HCT116 (cell line): ENCODE measurements around the gene SH2B3. TPM values are rescaled to one million over a fixed set of nuclear protein-coding genes. Genes with fewer than 3 reads are reported as not detected.

Experiments used
- ATAC-seq: fragments of 200-7000 bp; cut with Tn5 transposase; 2 replicates; pipeline ENCODE4 v1.9.1; 2020; ENCODE audit warnings: mild to moderate bottlenecking, moderate library complexity
- BruUV-seq: library from RNA; stranded (reverse); fragments of 400-500 nt; replicated peaks from 2 replicates; lab custom pipeline; 2021; lab: Mats Ljungman, UMichigan
- CTCF ChIA-PET: fragments of 300-600 bp; sonication (Branson Sonifier 250); formaldehyde crosslinking; loops from one replicate; lab custom pipeline; 2021; ENCODE audit warnings: antibody characterized with exemption; lab: Charles Lee
- POLR2A ChIA-PET: fragments of 300-600, 350-600 bp; sonication (Branson Sonifier 250); formaldehyde crosslinking; loops from one replicate; lab custom pipeline; 2021; ENCODE audit warnings: antibody characterized with exemption; lab: Charles Lee
- RAD21 ChIA-PET, 2 experiments: fragments of 300-600 bp; sonication (Branson Sonifier 250); formaldehyde crosslinking; loops; one replicate each; lab custom pipeline; 2023; ENCODE audit warnings: low total read pairs in 2 of 2; ENCODE audit not compliant: uncharacterized antibody in 2 of 2, unreplicated experiment in 2 of 2, low non-redundant PET in 1 of 2; lab: Charles Lee
- DNase-seq: peaks from one replicate; pipeline ENCODE4 v3.0.0-alpha.2; 2010; ENCODE audit warnings: low read depth, low spot score
- H2AFZ ChIP-seq: fragments of 200-600 bp; shearing (Covaris generic), sonication (generic); 2 replicates; pipeline ENCODE4 v1.6.1; 2017; ENCODE audit warnings: low read depth, mixed run types, mixed read lengths, antibody characterized with exemption, low read length; ENCODE audit not compliant: poor library complexity, severe bottlenecking
- H3K27ac ChIP-seq: 2 replicates; pipeline ENCODE4 v1.5.1; 2012; ENCODE audit warnings: low read depth, low read length
- H3K27me3 ChIP-seq: fragments of 200-600 bp; sonication (generic); 2 replicates; pipeline ENCODE4 v1.6.1; 2016; ENCODE audit warnings: mixed run types, low read length, mixed read lengths; ENCODE audit not compliant: insufficient read depth
- H3K36me3 ChIP-seq, 2 experiments: fragments of 200-500 bp in 1 of 2; fragments of 200-600 bp in 1 of 2; sonication (Bioruptor generic) in 1 of 2; sonication (generic) in 1 of 2; 2 replicates each; pipeline versions ENCODE4 v1.5.1 to v1.6.1; 2014 to 2016; ENCODE audit warnings: low read length in 2 of 2, inconsistent platforms in 1 of 2, mixed read lengths in 1 of 2, mixed run types in 1 of 2; ENCODE audit not compliant: insufficient read depth in 2 of 2, control insufficient read depth in 1 of 2
- H3K4me1 ChIP-seq, 2 experiments: fragments of 200-600 bp in 1 of 2; sonication (generic) in 1 of 2; 2 replicates each; pipeline versions ENCODE4 v1.5.1 to v1.6.1; 2012 to 2017; ENCODE audit warnings: low read length in 2 of 2, inconsistent platforms in 1 of 2, mild to moderate bottlenecking in 1 of 2, mixed read lengths in 1 of 2, mixed run types in 1 of 2, moderate library complexity in 1 of 2; ENCODE audit not compliant: insufficient read depth in 2 of 2, control insufficient read depth in 1 of 2
- H3K4me2 ChIP-seq: fragments of 200-600 bp; sonication (generic); 2 replicates; pipeline ENCODE4 v1.6.1; 2017; ENCODE audit warnings: mixed run types, low read length, mixed read lengths
- H3K4me3 ChIP-seq, 2 experiments: fragments of 200-600 bp in 1 of 2; sonication (generic) in 1 of 2; replicated peaks in 1 of 2; 2 replicates each; pipeline ENCODE4 v1.5.1; 2011 to 2016; ENCODE audit warnings: low read length in 2 of 2, control low read depth in 1 of 2, low read depth in 1 of 2, mild to moderate bottlenecking in 1 of 2, mixed read lengths in 1 of 2, mixed run types in 1 of 2
- H3K79me2 ChIP-seq: fragments of 200-600 bp; sonication (generic); 2 replicates; pipeline ENCODE4 v1.6.1; 2017; ENCODE audit warnings: mild to moderate bottlenecking, mixed run types, low read length, moderate library complexity, mixed read lengths; ENCODE audit not compliant: insufficient read depth
- H3K9ac ChIP-seq: fragments of 200-600 bp; sonication (generic); 2 replicates; pipeline ENCODE4 v1.6.1; 2016; ENCODE audit warnings: low read length, mixed read lengths
- H3K9me2 ChIP-seq: fragments of 200-600 bp; sonication (generic), shearing (Covaris generic); 2 replicates; pipeline ENCODE4 v1.6.1; 2017; ENCODE audit warnings: mixed run types, mild to moderate bottlenecking, moderate library complexity; ENCODE audit not compliant: insufficient read depth
- H3K9me3 ChIP-seq, 2 experiments: fragments of 200-500 bp in 1 of 2; fragments of 200-600 bp in 1 of 2; sonication (Bioruptor generic) in 1 of 2; sonication (generic) in 1 of 2; 2 replicates each; pipeline ENCODE4 v1.6.1; 2014 to 2017; ENCODE audit warnings: low read length in 2 of 2, mixed read lengths in 2 of 2, inconsistent platforms in 1 of 2, low read depth in 1 of 2, mild to moderate bottlenecking in 1 of 2, mixed run types in 1 of 2, moderate library complexity in 1 of 2; ENCODE audit not compliant: control insufficient read depth in 1 of 2, insufficient read depth in 1 of 2
- H4K20me1 ChIP-seq: fragments of 200-600 bp; sonication (generic), shearing (Covaris generic); 2 replicates; pipeline ENCODE4 v1.6.1; 2017; ENCODE audit warnings: mixed run types, mild to moderate bottlenecking, moderate library complexity; ENCODE audit not compliant: insufficient read depth
- CEBPB ChIP-seq: IDR thresholded peaks from 2 replicates; pipeline ENCODE4 v1.6.1; 2012; ENCODE audit warnings: low read depth
- JUND ChIP-seq: IDR thresholded peaks from 2 replicates; pipeline ENCODE4 v1.6.1; 2012
- POLR2A ChIP-seq: IDR thresholded peaks from 2 replicates; pipeline ENCODE4 v1.7.0; 2011; ENCODE audit warnings: borderline replicate concordance; ENCODE audit not compliant: insufficient read depth, insufficient read length; ENCODE audit errors: extremely low read depth
- intact Hi-C: fragments of 100-400 bp; cut with micrococcal nuclease; formaldehyde crosslinking; loops from 2 replicates; pipeline ENCODE4 v1.10.0; 2022
- total RNA-seq: library from RNA; stranded (reverse); gene quantifications from one replicate; pipeline ENCODE4 v1.2.1, GENCODE V29; 2021; ENCODE audit not compliant: unreplicated experiment
- TF ChIP-seq, protein P1 (sequence below): IDR thresholded peaks from 2 replicates; pipeline ENCODE4 v1.6.1; 2012; ENCODE audit warnings: low read depth

SH2B3 gene
- total RNA-seq, 1 experiment from 2014 or later, result 17.3 TPM

DNA sequence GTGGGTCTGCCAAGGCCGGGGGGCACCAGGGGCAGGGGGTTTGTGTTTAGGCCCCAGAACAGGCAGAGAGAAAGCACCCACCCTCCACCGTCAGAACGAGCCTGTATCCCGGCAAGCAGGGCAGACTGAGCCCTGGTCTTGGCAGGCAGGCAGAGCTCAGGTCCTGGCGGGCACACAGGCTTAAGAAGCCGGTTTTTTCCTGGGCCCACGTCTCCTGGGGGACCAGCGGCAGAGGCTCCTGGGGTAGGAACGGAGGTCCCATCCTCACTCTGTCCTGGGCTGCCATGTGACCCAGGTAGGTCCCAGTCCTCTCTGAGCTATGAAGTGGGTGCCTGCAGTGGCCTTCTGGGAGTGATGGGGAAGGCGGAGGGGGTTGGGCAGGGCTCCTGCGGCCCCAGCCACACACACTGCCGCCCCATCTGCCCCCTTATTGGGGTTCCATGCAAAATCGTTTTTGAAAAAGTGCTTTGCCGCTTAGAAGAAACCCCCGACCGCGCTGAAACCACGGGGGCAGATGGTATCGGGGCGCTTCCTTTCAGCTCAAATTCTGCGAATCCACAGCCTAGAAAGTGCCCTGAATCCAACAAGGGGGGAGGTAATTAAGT lies 24.2 kb downstream of the SH2B3 start:
- BruUV-seq, result no TSS peak
- Histone ChIP-seq H3K9me3 (no peaks in the 10 kb centered on the region), H3K79me2 (no peaks in the 10 kb centered on the region), H3K36me3 (no peaks in the 10 kb centered on the region), H3K4me1 (peaks cover 17 to 27% of the 10 kb centered on the region in 2 experiments), H3K4me3 (no peak overlapping the region), H3K27me3 (no peaks in the 10 kb centered on the region), H3K9ac (no peak overlapping the region), H3K27ac (no peak overlapping the region), H4K20me1 (no peaks in the 10 kb centered on the region), H3K9me2 (no peaks in the 10 kb centered on the region), H2AFZ (no peak overlapping the region), H3K4me2 (no peak overlapping the region)
- CTCF ChIA-PET, result interaction anchor here (1.2 kb wide), 1 partner anchor 22 kb away, joined by 5 read pairs; no protein-coding TSS in a partner anchor
- POLR2A ChIA-PET, result no interaction called here
- DNase-seq (no peak), ATAC-seq (no peak)
- intact Hi-C loops, result no loop called here
- RAD21 ChIA-PET, result no interaction called here
- TF ChIP-seq POLR2A, result no peak
- no peak for TF ChIP-seq CEBPB
- TF ChIP-seq JUND, result no peak
- TF ChIP-seq, protein P1, sequence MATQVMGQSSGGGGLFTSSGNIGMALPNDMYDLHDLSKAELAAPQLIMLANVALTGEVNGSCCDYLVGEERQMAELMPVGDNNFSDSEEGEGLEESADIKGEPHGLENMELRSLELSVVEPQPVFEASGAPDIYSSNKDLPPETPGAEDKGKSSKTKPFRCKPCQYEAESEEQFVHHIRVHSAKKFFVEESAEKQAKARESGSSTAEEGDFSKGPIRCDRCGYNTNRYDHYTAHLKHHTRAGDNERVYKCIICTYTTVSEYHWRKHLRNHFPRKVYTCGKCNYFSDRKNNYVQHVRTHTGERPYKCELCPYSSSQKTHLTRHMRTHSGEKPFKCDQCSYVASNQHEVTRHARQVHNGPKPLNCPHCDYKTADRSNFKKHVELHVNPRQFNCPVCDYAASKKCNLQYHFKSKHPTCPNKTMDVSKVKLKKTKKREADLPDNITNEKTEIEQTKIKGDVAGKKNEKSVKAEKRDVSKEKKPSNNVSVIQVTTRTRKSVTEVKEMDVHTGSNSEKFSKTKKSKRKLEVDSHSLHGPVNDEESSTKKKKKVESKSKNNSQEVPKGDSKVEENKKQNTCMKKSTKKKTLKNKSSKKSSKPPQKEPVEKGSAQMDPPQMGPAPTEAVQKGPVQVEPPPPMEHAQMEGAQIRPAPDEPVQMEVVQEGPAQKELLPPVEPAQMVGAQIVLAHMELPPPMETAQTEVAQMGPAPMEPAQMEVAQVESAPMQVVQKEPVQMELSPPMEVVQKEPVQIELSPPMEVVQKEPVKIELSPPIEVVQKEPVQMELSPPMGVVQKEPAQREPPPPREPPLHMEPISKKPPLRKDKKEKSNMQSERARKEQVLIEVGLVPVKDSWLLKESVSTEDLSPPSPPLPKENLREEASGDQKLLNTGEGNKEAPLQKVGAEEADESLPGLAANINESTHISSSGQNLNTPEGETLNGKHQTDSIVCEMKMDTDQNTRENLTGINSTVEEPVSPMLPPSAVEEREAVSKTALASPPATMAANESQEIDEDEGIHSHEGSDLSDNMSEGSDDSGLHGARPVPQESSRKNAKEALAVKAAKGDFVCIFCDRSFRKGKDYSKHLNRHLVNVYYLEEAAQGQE, result no peak
